Esophagus squamous epithelium (tissue), 5 donors: ENCODE measurements around the gene ACAP2. TPM values are rescaled to one million over a fixed set of nuclear protein-coding genes. Genes with fewer than 3 reads are reported as not detected.
"Not testable (repeated sequence)": the region's sequence is repeated elsewhere in the genome, so short reads cannot be mapped to it uniquely, and the experiment has no call there.

Experiments
- DNase-seq: peaks from one replicate; lab custom pipeline; 2025; lab: John Stamatoyannopoulos, UW
- H3K27ac ChIP-seq, 4 donors: fragments of 200-600 bp; sonication (generic); one replicate each; pipeline ENCODE4 v1.5.1; 2016 to 2019; ENCODE audit warnings: mild to moderate bottlenecking in 1 of 4
- H3K27me3 ChIP-seq, 4 donors: fragments of 200-600 bp; sonication (generic); 1 replicate in 3 of 4; 2 replicates in 1 of 4; pipeline versions ENCODE4 v1.5.1 to v1.6.0; 2017 to 2021; ENCODE audit warnings: antibody characterized with exemption in 1 of 4
- H3K36me3 ChIP-seq, 3 donors: fragments of 200-600 bp; sonication (generic); one replicate each; pipeline ENCODE4 v1.5.1; 2016 to 2019
- H3K4me1 ChIP-seq, 3 donors: fragments of 200-600 bp; sonication (generic); one replicate each; pipeline ENCODE4 v1.5.1; 2017 to 2019
- H3K4me3 ChIP-seq, 4 donors: fragments of 200-600 bp; sonication (generic); 1 replicate in 3 of 4; 2 replicates in 1 of 4; pipeline ENCODE4 v1.5.1; 2016 to 2019; ENCODE audit warnings: mild to moderate bottlenecking in 2 of 4, moderate library complexity in 1 of 4
- H3K9me3 ChIP-seq, 3 donors: fragments of 200-600 bp; sonication (generic); one replicate each; pipeline ENCODE4 v1.5.1; 2016 to 2019
- POLR2A ChIP-seq, 4 donors: fragments of 450-650 bp; IDR thresholded peaks; one replicate each; pipeline ENCODE4 v1.6.1; 2017; ENCODE audit warnings: antibody characterized with exemption in 4 of 4, mild to moderate bottlenecking in 4 of 4, moderate library complexity in 3 of 4
- WGBS, 2 donors: methylation state at CpG; one replicate each; pipeline ENCODE4 v1.1.5; 2018; 5-methylcytosine and 5-hydroxymethylcytosine counted together
- intact Hi-C: fragments of 100-400 bp; cut with DNase I; formaldehyde crosslinking; loops from one replicate; pipeline ENCODE4 v1.15.0; 2022
- total RNA-seq, 4 donors: library from RNA; depleted of rRNA; stranded (reverse); fragments of >200 nt; gene quantifications; one replicate each; pipeline ENCODE4 v1.1.0, GENCODE V29; 2016
- TF ChIP-seq, protein P1 (sequence below), 6 experiments: fragments of 450-650 bp in 4 of 6; fragments of 200-600 bp in 2 of 6; sonication (generic) in 2 of 6; IDR thresholded peaks; one replicate each; pipeline ENCODE4 v1.5.1; 2016 to 2019; ENCODE audit warnings: antibody characterized with exemption in 6 of 6, mild to moderate bottlenecking in 4 of 6, moderate library complexity in 4 of 6
- donor health status: DM: yes; HTN: yes; CAD: no.

The ACAP2 gene
- total RNA-seq, 4 donors from 2014 or later: 46.7 to 71.5 (median 50.8) TPM

DNA sequence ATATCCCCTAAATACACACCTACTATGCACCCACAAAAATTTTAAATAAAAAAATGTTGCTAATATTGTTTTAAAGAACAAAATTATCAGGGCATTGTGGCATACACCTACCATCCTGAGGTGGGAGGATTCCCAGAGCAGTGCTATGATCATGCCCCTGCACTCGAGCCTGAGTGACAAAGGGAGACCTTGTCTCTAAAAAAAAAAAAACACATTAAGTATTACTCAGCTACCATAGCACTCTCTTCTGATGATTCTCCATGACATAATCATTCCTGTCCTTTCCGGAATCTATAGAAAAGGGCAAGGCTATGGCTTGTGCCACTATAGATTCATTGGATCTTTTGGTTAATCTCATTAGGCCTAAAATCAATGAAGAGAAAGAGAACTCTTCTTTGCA is 77.4 kb downstream of the ACAP2 start:
- TF ChIP-seq, protein P1, sequence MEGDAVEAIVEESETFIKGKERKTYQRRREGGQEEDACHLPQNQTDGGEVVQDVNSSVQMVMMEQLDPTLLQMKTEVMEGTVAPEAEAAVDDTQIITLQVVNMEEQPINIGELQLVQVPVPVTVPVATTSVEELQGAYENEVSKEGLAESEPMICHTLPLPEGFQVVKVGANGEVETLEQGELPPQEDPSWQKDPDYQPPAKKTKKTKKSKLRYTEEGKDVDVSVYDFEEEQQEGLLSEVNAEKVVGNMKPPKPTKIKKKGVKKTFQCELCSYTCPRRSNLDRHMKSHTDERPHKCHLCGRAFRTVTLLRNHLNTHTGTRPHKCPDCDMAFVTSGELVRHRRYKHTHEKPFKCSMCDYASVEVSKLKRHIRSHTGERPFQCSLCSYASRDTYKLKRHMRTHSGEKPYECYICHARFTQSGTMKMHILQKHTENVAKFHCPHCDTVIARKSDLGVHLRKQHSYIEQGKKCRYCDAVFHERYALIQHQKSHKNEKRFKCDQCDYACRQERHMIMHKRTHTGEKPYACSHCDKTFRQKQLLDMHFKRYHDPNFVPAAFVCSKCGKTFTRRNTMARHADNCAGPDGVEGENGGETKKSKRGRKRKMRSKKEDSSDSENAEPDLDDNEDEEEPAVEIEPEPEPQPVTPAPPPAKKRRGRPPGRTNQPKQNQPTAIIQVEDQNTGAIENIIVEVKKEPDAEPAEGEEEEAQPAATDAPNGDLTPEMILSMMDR (IDR thresholded peaks at IDR 0.05): no peak
- no peak for TF ChIP-seq POLR2A (IDR thresholded peaks at IDR 0.05)
- intact Hi-C loops: no loop called here
- Histone ChIP-seq H3K27me3 (no peaks in the 10 kb centered on the region), H3K36me3 (peaks cover 0 to 50% (median 0%) of the 10 kb centered on the region in 3 donors), H3K4me3 (no peak overlapping the region), H3K9me3 (no peaks in the 10 kb centered on the region), H3K27ac (no peak overlapping the region), H3K4me1 (no peaks in the 10 kb centered on the region)
- 88 to 91% methylated on average over 2 of the region's 2 CpGs for WGBS, 2 donors
- DNase-seq: no peak

DNA sequence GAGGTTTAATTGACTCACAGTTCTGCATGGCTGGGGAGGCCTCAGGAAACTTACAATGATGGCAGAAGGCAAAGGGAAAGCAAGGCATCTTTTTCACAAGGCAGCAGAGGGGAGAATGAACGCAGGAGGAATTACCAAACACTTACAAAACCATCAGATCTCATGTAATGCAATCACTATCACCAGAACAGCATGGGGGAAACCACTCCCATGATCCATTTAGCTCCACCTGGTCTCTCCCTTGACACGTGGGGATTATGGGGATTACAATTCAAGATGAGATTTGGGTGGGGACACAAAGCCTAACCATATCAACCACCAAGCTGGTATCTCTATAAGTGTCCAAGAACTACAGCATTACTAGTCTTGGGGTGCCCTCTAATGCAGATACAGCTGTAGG is 85.0 kb downstream of the ACAP2 start:
- H3K9me3 ChIP-seq, H3K27ac ChIP-seq, DNase-seq, H3K4me3 ChIP-seq, H3K27me3 ChIP-seq, intact Hi-C loops: not testable (repeated sequence)
- 74 to 80% methylated on average over 2 of the region's 2 CpGs for WGBS, 2 donors
- Histone ChIP-seq H3K4me1 (peaks cover under 1 to 39% (median 9%) of the 10 kb centered on the region in 3 donors), H3K36me3 (peaks cover 0 to 18% (median 0%) of the 10 kb centered on the region in 3 donors)

DNA sequence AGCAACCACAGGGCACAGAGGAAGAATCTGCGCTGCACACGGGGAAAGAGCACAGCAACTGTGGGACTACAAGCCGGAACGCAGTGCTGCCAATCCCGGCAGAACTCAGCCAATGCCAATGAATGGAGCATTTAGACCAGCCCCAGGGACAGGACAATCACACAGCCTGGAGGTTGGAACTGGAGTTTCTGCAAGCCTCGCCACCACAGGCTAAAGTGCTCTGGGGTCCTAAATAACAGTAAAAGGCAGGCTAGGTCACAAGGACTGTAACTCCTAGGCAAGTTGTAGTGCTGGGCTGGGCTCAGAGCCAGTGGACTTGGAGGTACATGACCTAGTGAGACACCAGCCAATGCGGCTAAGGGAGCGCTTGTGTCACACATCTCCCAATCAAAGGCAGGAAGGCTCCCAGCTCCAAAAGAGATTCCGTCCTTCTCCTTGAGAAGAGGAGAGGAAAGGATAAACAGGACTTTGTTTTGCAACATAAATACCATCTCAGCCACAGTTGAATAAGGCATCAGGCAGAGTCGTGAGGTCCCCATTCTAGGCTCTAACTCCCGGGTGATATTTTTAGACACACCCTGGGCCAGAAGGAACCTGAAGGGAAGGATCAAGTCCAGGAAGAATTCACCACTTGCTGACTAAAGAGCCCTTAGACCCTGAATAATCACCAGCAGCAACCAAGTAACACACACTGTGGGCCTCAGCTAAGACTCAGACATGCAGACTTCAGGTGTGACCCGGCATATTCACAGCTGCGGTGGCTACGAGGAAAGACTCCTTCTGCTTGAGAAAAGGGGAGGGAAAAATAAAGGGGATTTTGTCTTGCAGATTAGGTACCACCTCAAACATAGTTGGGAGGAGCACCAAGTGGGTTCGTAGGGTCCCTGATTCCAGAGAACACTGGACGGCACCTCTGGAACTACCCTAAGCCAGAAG is 86.4 kb downstream of the ACAP2 start:
- no peaks in the 10 kb centered on the region for H3K27me3 ChIP-seq
- H3K4me1 ChIP-seq: peaks cover 2 to 39% (median 9%) of the 10 kb centered on the region in 3 donors
- no peaks in the 10 kb centered on the region for H3K9me3 ChIP-seq
- H3K4me3 ChIP-seq: no peak overlapping the region
- no peak overlapping the region for H3K27ac ChIP-seq
- H3K36me3 ChIP-seq: peaks cover 0 to 18% (median 0%) of the 10 kb centered on the region in 3 donors
- TF ChIP-seq, protein P1 (IDR thresholded peaks at IDR 0.05): no peak
- TF ChIP-seq POLR2A (IDR thresholded peaks at IDR 0.05): no peak
- WGBS, 2 donors: 80 to 85% methylated on average over 11 to 12 of the region's 16 CpGs
- DNase-seq: no peak
- intact Hi-C loops: no loop called here

DNA sequence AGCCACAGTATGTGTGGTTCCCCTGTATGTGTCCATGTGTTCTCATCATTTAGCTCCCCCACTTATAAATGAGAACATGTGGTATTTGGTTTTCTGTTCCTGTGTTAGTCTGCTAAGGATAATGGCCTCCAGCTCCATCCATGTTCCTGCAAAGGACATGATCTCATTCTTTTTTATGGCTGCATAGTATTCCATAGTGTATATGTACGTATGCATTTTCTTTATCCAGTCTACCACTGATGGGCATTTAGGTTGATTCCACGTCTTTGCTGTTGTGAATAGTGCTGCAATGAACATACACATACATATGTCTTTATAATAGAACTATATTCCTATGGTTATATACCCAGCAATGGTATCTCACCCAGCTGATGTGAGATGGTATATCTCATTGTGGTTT is 88.8 kb downstream of the ACAP2 start:
- H3K27me3 ChIP-seq, intact Hi-C loops, H3K9me3 ChIP-seq, H3K27ac ChIP-seq, DNase-seq, H3K4me3 ChIP-seq: not testable (repeated sequence)
- Histone ChIP-seq H3K4me1 (peaks cover 2 to 32% (median 9%) of the 10 kb centered on the region in 3 donors), H3K36me3 (peaks cover 0 to 24% (median 0%) of the 10 kb centered on the region in 3 donors)
- 50 to 75% methylated on average over 2 of the region's 2 CpGs for WGBS, 2 donors

DNA sequence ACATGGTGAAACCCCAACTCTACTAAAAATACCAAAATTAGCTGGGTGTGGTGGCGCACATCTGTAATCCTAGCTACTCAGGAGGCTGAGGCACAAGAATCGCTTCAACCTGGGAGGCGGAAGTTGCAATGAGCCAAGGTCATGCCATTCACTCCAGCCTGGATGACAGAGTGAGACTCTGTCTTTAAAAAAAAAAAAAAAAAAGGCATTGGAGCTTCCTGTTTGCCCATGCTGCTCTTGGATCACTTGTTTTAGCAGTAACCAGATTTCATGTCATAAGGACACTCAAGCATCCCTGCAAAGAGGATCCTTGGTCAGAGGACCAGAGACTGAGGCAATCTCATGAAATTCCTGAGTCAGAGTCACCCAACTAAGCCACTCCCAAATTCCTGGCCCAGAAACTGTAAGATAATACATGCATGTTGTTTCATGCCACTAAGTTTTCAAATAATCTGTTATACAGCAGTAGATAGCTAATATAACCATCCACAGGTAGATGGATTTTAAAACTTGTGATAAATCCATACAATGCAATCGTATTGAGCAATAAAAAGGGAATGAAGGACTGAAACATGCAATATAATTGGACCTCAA is 89.8 kb downstream of the ACAP2 start:
- Histone ChIP-seq H3K4me1 (peaks cover 2 to 22% (median 9%) of the 10 kb centered on the region in 3 donors), H3K27me3 (no peaks in the 10 kb centered on the region), H3K36me3 (peaks cover 0 to 29% (median 0%) of the 10 kb centered on the region in 3 donors), H3K27ac (no peak overlapping the region), H3K9me3 (no peaks in the 10 kb centered on the region), H3K4me3 (no peak overlapping the region)
- 66 to 84% methylated on average over 3 to 4 of the region's 4 CpGs for WGBS, 2 donors
- intact Hi-C loops: no loop called here
- TF ChIP-seq, protein P1 (IDR thresholded peaks at IDR 0.05): no peak
- no peak for TF ChIP-seq POLR2A (IDR thresholded peaks at IDR 0.05)
- no peak for DNase-seq
